HepG2 (cell line): ENCODE data around the gene AUH. TPM values are rescaled to one million over a fixed set of nuclear protein-coding genes. Genes with fewer than 3 reads are reported as not detected.

Source experiments
- ATAC-seq: fragments of 200-7000 bp; cut with Tn5 transposase; 3 replicates; pipeline ENCODE4 v1.9.1; 2020; ENCODE audit warnings: mild to moderate bottlenecking, moderate library complexity
- BruUV-seq: library from RNA; stranded (reverse); fragments of 400-500 nt; replicated peaks from 2 replicates; lab custom pipeline; 2021; lab: Mats Ljungman, UMichigan
- CTCF ChIA-PET: fragments of 300-600 bp; formaldehyde crosslinking; extraction: SDS; loops from one replicate; lab custom pipeline; 2021; ENCODE audit warnings: low total read pairs, inconsistent platforms, low intra/inter-chr PET ratio; lab: Yijun Ruan, JAX
- POLR2A ChIA-PET: fragments of 350-600 bp; sonication (Branson Sonifier 250); formaldehyde crosslinking; loops from one replicate; lab custom pipeline; 2020; ENCODE audit warnings: antibody characterized with exemption, inconsistent platforms; lab: Yijun Ruan, JAX
- DNase-seq: peaks from one replicate; pipeline ENCODE4 v3.0.0-alpha.2; 2015; ENCODE audit warnings: low spot score
- FAIRE-seq: peaks from 3 replicates; lab custom pipeline; 2011; peaks lifted over from hg19 to GRCh38; lab: Jason Lieb, UNC
- H2AFZ ChIP-seq: one replicate; pipeline ENCODE4 v1.6.1; 2011; ENCODE audit warnings: low read length, inconsistent platforms
- H3K27ac ChIP-seq: fragments of 300-600 bp; 3 replicates; pipeline ENCODE4 v1.8.0; 2011; ENCODE audit warnings: mixed run types, mild to moderate bottlenecking, mixed read lengths, low read length, inconsistent platforms; ENCODE audit not compliant: insufficient read depth; ENCODE audit errors: extremely low read length
- H3K27me3 ChIP-seq, 2 experiments: fragments of 200-600 bp in 1 of 2; 2 replicates in 1 of 2; 3 replicates in 1 of 2; pipeline versions ENCODE4 v1.6.0 to v1.8.0; 2011; ENCODE audit warnings: low read length in 2 of 2, mild to moderate bottlenecking in 2 of 2, moderate library complexity in 2 of 2, inconsistent platforms in 1 of 2; ENCODE audit not compliant: insufficient read depth in 2 of 2, control insufficient read depth in 1 of 2
- H3K36me3 ChIP-seq, 2 experiments: fragments of 200-600 bp in 1 of 2; replicated peaks in 1 of 2; 2 replicates in 1 of 2; 3 replicates in 1 of 2; pipeline versions ENCODE4 v1.5.1 to v1.8.0; 2011; ENCODE audit warnings: low read length in 2 of 2, inconsistent platforms in 1 of 2; ENCODE audit not compliant: insufficient read depth in 2 of 2, control insufficient read depth in 1 of 2
- H3K4me1 ChIP-seq: 2 replicates; pipeline ENCODE4 v1.5.1; 2012; ENCODE audit warnings: low read length, inconsistent platforms; ENCODE audit not compliant: insufficient read depth
- H3K4me2 ChIP-seq: 2 replicates; pipeline ENCODE4 v1.6.0; 2011; ENCODE audit warnings: low read depth, low read length, inconsistent platforms
- H3K4me3 ChIP-seq, 3 experiments: fragments of 200-600 bp in 1 of 3; sonication (generic), shearing (Covaris generic) in 1 of 3; replicated peaks in 1 of 3; 2 replicates each; pipeline ENCODE4 v1.5.1; 2011 to 2016; ENCODE audit warnings: low read length in 3 of 3, inconsistent platforms in 2 of 3, low read depth in 2 of 3, mild to moderate bottlenecking in 2 of 3, control low read depth in 1 of 3, mixed read lengths in 1 of 3; ENCODE audit not compliant: insufficient read depth in 1 of 3
- H3K79me2 ChIP-seq: one replicate; pipeline ENCODE4 v1.6.1; 2011; ENCODE audit warnings: low read length, inconsistent platforms; ENCODE audit not compliant: insufficient read depth
- H3K9ac ChIP-seq: 2 replicates; pipeline ENCODE4 v1.6.0; 2011; ENCODE audit warnings: mild to moderate bottlenecking, low read depth, low read length, inconsistent platforms; ENCODE audit not compliant: insufficient read depth
- H3K9me3 ChIP-seq: 2 replicates; pipeline ENCODE4 v1.5.1; 2012; ENCODE audit warnings: mild to moderate bottlenecking, low read length
- H4K20me1 ChIP-seq: 2 replicates; pipeline ENCODE4 v1.6.0; 2011; ENCODE audit warnings: inconsistent platforms, mild to moderate bottlenecking, low read length, moderate library complexity; ENCODE audit not compliant: insufficient read depth
- ARID5B ChIP-seq: IDR thresholded peaks from 2 replicates; pipeline ENCODE4 v1.4.0; 2020; ENCODE audit warnings: mild to moderate bottlenecking, missing genetic modification reagents
- ATAD3A ChIP-seq: sonication (generic); formaldehyde crosslinking; IDR thresholded peaks from 2 replicates; pipeline ENCODE4 v1.4.0; 2020; ENCODE audit warnings: missing genetic modification reagents
- HDAC2 ChIP-seq: sonication (generic); formaldehyde crosslinking; IDR thresholded peaks from 2 replicates; pipeline ENCODE4 v1.4.0; 2020; ENCODE audit warnings: missing genetic modification reagents
- ZBTB1 ChIP-seq: sonication (generic); formaldehyde crosslinking; IDR thresholded peaks from 2 replicates; pipeline ENCODE4 v1.4.0; 2020; ENCODE audit warnings: missing genetic modification reagents, borderline replicate concordance
- ZNF296 ChIP-seq: sonication (generic); formaldehyde crosslinking; conservative IDR thresholded peaks from 2 replicates; pipeline ENCODE4 v1.5.0; 2020; ENCODE audit warnings: mild to moderate bottlenecking, missing genetic modification reagents
- WGBS: methylation state at CpG from one replicate; pipeline ENCODE4 v1.1.6; 2017; ENCODE audit warnings: low lambda C conversion rate; 5-methylcytosine and 5-hydroxymethylcytosine counted together
- in situ Hi-C: cut with HindIII; loops from 2 replicates; pipeline ENCODE4 v1.10.0; 2017; ENCODE audit warnings: low pct_unique_long_range_greater_than_20kb; ENCODE audit not compliant: extremely low pct_ligation_motif_present
- intact Hi-C: fragments of 100-400 bp; cut with micrococcal nuclease; formaldehyde crosslinking; loops from one replicate; pipeline ENCODE4 v1.10.0; 2022; ENCODE audit not compliant: unreplicated experiment
- polyA plus RNA-seq, 8 experiments: library from polyadenylated mRNA; depleted of rRNA in 3 of 8; stranded (reverse) in 7 of 8; unstranded in 1 of 8; fragments of >200 nt; fragmentation: Illumina TruSeq in 4 of 8; extraction: Trizol in 4 of 8; gene quantifications; 2 replicates each; pipeline versions ENCODE4 v1.2.1 to v1.2.3, GENCODE V29; 2011 to 2016; ENCODE audit warnings: low read depth in 4 of 8, missing spikeins in 1 of 8, mixed read lengths in 1 of 8; ENCODE audit not compliant: insufficient read depth in 1 of 8
- total RNA-seq, 5 experiments: library from RNA; depleted of rRNA; stranded (reverse); fragments of >200 nt; fragmentation: Illumina TruSeq; extraction: Trizol; gene quantifications; 2 replicates each; pipeline ENCODE4 v1.2.3, GENCODE V29; 2016; ENCODE audit warnings: low read depth in 1 of 5

The AUH gene
- total and polyA plus RNA-seq, 2 of the 13 experiments (the other 11 are each of a cell fraction or from before 2014, with no cell fraction given) = 25.8 to 31.9 TPM

- H4K20me1 ChIP-seq = no peaks in the 10 kb centered on the region
- no peak for FAIRE-seq
- H2AFZ ChIP-seq = no peak overlapping the region
- no peak for ATAC-seq
- no peak for DNase-seq
- intact Hi-C loops (no loop called here), in situ Hi-C loops (no loop called here)
- BruUV-seq = no TSS peak
- no peaks in the 10 kb centered on the region for H3K9me3 ChIP-seq
- POLR2A ChIA-PET = no interaction called here
- H3K27ac ChIP-seq = no peak overlapping the region
- no peaks in the 10 kb centered on the region for H3K27me3 ChIP-seq
- CTCF ChIA-PET = no interaction called here
- H3K79me2 ChIP-seq = no peaks in the 10 kb centered on the region
- TF ChIP-seq HDAC2 (CRISPR knock-in tag) = no peak
- TF ChIP-seq ATAD3A = no peak
- TF ChIP-seq ZNF296 (CRISPR knock-in tag) = no peak
- no peak for TF ChIP-seq ZBTB1 (CRISPR knock-in tag)
- no peak for TF ChIP-seq ARID5B (CRISPR knock-in tag)
- H3K4me2 ChIP-seq = no peak overlapping the region
- no peak overlapping the region for H3K9ac ChIP-seq
- WGBS = 94% methylated on average over 3 of the region's 3 CpGs
- peaks cover 0 to 2% of the 10 kb centered on the region in 2 experiments; a peak in 1 of 5 replicates for H3K36me3 ChIP-seq
- peaks cover 18% of the 10 kb centered on the region for H3K4me1 ChIP-seq
- H3K4me3 ChIP-seq = no peak overlapping the region
Observed at GRCh38 chr9:91258451-91258850, 103.3 kb downstream of the AUH start.
